HepG2 (cell line): ENCODE data around the gene ABCG1.

ENCODE experiments used
- ISL2 ChIP-seq: sonication (generic); formaldehyde crosslinking; IDR thresholded peaks from 2 replicates; pipeline ENCODE4 v1.5.0; 2020; ENCODE audit warnings: missing genetic modification reagents
- JUND ChIP-seq: sonication (generic); formaldehyde crosslinking; IDR thresholded peaks from 2 replicates; pipeline ENCODE4 v1.8.0; 2022; ENCODE audit warnings: mild to moderate bottlenecking, missing genetic modification reagents
- MAZ ChIP-seq, 2 experiments: sonication (generic) in 1 of 2; formaldehyde crosslinking in 1 of 2; IDR thresholded peaks; 2 replicates each; pipeline versions ENCODE4 v1.5.0 to v1.6.1; 2012 to 2020; ENCODE audit warnings: low read depth in 2 of 2, mild to moderate bottlenecking in 2 of 2, borderline replicate concordance in 1 of 2, improper control_type of control experiment in 1 of 2, low read length in 1 of 2, missing genetic modification reagents in 1 of 2, moderate library complexity in 1 of 2
- ZNF224 ChIP-seq: sonication (generic); formaldehyde crosslinking; IDR thresholded peaks from 2 replicates; pipeline ENCODE4 v1.5.0; 2020; ENCODE audit warnings: mild to moderate bottlenecking, missing genetic modification reagents
- TF ChIP-seq, protein P1 (sequence below): sonication (generic); formaldehyde crosslinking; conservative IDR thresholded peaks from 2 replicates; pipeline ENCODE4 v1.4.0; 2020; ENCODE audit warnings: missing genetic modification reagents
- TF ChIP-seq, protein P2 (sequence below): sonication (generic); formaldehyde crosslinking; IDR thresholded peaks from 2 replicates; pipeline ENCODE4 v1.5.0; 2020; ENCODE audit warnings: mild to moderate bottlenecking, missing genetic modification reagents, moderate library complexity
- TF ChIP-seq, protein P3 (sequence below): sonication (generic); formaldehyde crosslinking; IDR thresholded peaks from 2 replicates; pipeline ENCODE4 v1.5.1; 2020; ENCODE audit warnings: missing genetic modification reagents, mild to moderate bottlenecking, borderline replicate concordance

DNA sequence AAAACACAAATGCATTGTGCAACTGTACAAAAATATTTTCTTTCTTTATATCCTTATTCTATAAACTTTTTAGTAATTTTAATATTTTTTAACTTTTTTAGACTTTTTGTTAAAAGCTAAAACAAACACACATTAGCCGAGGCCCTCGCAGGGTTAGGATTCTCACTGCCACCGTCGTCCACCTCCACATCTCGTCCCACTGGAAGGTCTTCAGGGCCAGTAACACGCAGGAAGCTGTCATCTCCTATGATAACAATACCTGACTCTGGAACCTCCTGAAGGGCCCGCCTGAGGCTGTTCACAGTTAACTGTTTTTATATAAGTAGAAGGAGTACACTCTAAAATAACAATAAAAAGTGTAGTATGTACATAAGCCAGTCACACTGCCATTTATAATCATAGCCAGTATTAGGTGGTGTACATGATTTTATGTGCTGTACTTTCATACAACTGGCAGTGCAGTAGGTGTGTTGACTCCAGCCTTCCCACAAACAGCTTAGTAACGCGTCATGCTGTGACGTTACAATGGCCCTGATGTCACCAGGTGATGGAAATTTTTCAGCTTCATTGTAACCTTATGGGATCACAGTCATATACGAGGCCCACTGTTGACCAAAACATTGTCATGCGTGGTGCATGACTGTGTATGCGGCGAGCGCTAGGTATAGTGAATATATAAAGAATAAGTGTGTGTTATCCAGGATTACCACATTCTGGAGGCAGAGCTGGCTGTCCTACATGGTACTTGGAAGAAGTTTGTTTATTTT, 123.0 kb downstream of the ABCG1 start:
- TF ChIP-seq, protein P1, sequence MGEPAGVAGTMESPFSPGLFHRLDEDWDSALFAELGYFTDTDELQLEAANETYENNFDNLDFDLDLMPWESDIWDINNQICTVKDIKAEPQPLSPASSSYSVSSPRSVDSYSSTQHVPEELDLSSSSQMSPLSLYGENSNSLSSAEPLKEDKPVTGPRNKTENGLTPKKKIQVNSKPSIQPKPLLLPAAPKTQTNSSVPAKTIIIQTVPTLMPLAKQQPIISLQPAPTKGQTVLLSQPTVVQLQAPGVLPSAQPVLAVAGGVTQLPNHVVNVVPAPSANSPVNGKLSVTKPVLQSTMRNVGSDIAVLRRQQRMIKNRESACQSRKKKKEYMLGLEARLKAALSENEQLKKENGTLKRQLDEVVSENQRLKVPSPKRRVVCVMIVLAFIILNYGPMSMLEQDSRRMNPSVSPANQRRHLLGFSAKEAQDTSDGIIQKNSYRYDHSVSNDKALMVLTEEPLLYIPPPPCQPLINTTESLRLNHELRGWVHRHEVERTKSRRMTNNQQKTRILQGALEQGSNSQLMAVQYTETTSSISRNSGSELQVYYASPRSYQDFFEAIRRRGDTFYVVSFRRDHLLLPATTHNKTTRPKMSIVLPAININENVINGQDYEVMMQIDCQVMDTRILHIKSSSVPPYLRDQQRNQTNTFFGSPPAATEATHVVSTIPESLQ (CRISPR knock-in tag): no peak
- TF ChIP-seq ISL2 (no peak), ZNF224 (no peak), JUND (no peak), MAZ (IDR thresholded peaks at IDR 0.05; ENCODE audit: borderline replicate concordance, low read depth, low read length) (no peak), MAZ (CRISPR knock-in tag; IDR thresholded peaks at IDR 0.05; ENCODE audit: low read depth) (no peak)
- TF ChIP-seq, protein P2, sequence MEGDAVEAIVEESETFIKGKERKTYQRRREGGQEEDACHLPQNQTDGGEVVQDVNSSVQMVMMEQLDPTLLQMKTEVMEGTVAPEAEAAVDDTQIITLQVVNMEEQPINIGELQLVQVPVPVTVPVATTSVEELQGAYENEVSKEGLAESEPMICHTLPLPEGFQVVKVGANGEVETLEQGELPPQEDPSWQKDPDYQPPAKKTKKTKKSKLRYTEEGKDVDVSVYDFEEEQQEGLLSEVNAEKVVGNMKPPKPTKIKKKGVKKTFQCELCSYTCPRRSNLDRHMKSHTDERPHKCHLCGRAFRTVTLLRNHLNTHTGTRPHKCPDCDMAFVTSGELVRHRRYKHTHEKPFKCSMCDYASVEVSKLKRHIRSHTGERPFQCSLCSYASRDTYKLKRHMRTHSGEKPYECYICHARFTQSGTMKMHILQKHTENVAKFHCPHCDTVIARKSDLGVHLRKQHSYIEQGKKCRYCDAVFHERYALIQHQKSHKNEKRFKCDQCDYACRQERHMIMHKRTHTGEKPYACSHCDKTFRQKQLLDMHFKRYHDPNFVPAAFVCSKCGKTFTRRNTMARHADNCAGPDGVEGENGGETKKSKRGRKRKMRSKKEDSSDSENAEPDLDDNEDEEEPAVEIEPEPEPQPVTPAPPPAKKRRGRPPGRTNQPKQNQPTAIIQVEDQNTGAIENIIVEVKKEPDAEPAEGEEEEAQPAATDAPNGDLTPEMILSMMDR (CRISPR knock-in tag): no peak
- TF ChIP-seq, protein P3, sequence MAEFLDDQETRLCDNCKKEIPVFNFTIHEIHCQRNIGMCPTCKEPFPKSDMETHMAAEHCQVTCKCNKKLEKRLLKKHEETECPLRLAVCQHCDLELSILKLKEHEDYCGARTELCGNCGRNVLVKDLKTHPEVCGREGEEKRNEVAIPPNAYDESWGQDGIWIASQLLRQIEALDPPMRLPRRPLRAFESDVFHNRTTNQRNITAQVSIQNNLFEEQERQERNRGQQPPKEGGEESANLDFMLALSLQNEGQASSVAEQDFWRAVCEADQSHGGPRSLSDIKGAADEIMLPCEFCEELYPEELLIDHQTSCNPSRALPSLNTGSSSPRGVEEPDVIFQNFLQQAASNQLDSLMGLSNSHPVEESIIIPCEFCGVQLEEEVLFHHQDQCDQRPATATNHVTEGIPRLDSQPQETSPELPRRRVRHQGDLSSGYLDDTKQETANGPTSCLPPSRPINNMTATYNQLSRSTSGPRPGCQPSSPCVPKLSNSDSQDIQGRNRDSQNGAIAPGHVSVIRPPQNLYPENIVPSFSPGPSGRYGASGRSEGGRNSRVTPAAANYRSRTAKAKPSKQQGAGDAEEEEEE: no peak
